ENCODE measurements around the gene HNRNPA3. TPM values are rescaled to one million over a fixed set of nuclear protein-coding genes. Genes with fewer than 3 reads are reported as not detected.

Gene HNRNPA3
- total and polyA plus RNA-seq, 2 of the 13 experiments (the other 11 are each of a cell fraction or from before 2014, with no cell fraction given), result 73.3 to 97.7 TPM

- no peak for TF ChIP-seq ZNF18 (CRISPR knock-in tag; IDR thresholded peaks at IDR 0.05; ENCODE audit: insufficient replicate concordance)
- TF ChIP-seq ZNF281 (CRISPR knock-in tag; IDR thresholded peaks at IDR 0.05; ENCODE audit: borderline replicate concordance), result peak; percentile 97
- no peak; the same call in 1 of the 2 replicates for TF ChIP-seq ZNF83 (CRISPR knock-in tag; IDR thresholded peaks at IDR 0.05; ENCODE audit: borderline replicate concordance)
- peak; percentile 68 for TF ChIP-seq SMYD3 (CRISPR knock-in tag; IDR thresholded peaks at IDR 0.05)
- TF ChIP-seq ZNF503 (CRISPR knock-in tag; IDR thresholded peaks at IDR 0.05), result peak; percentile 59; the same call in 1 of the 2 replicates
- TF ChIP-seq HBP1 (CRISPR knock-in tag; IDR thresholded peaks at IDR 0.05; ENCODE audit: low read depth), result peak; percentile 61
- no peak for TF ChIP-seq ZNF382 (CRISPR knock-in tag; IDR thresholded peaks at IDR 0.05; ENCODE audit: borderline replicate concordance)
- no peak for TF ChIP-seq MAFF (IDR thresholded peaks at IDR 0.05; ENCODE audit: low read depth, low read length)
- TF ChIP-seq ZSCAN29 (CRISPR knock-in tag; conservative IDR thresholded peaks at IDR 0.05), result peak; percentile 62; the same call in 1 of the 2 replicates
- no peak; the same call in 1 of the 2 replicates for TF ChIP-seq TERF1 (CRISPR knock-in tag; IDR thresholded peaks at IDR 0.05)
- peak; percentile 89; the same call in 1 of the 2 replicates for TF ChIP-seq ZBED4 (CRISPR knock-in tag; IDR thresholded peaks at IDR 0.05; ENCODE audit: borderline replicate concordance)
- TF ChIP-seq ZNF678 (CRISPR knock-in tag; IDR thresholded peaks at IDR 0.05), result no peak; the same call in 1 of the 2 replicates
These were observed 580 bp downstream of the HNRNPA3 start (continued) for GRCh38 chr2:177212891-177213856.

All from HepG2 (cell line).